K562 (cell line): Measurements from ENCODE around the gene RUVBL2. TPM values are rescaled to one million over a fixed set of nuclear protein-coding genes. Genes with fewer than 3 reads are reported as not detected.
A peak's percentile ranks its signal among the peaks of the same experiment; 100 is the strongest.

Experiments used
- BCOR ChIP-seq: fragments of 450-650 bp; IDR thresholded peaks from 2 replicates; pipeline ENCODE4 v1.6.1; 2016
- CHAMP1 ChIP-seq: fragments of 450-650 bp; IDR thresholded peaks from 2 replicates; pipeline ENCODE4 v1.6.1; 2016; ENCODE audit warnings: mild to moderate bottlenecking
- DACH1 ChIP-seq: fragments of 450-650 bp; IDR thresholded peaks from 2 replicates; pipeline ENCODE4 v1.6.1; 2018; ENCODE audit not compliant: partially characterized antibody
- ELK1 ChIP-seq: sonication (generic); formaldehyde crosslinking; IDR thresholded peaks from 2 replicates; pipeline ENCODE4 v1.8.1; 2022; ENCODE audit warnings: missing genetic modification reagents
- ERF ChIP-seq: fragments of 450-650 bp; formaldehyde crosslinking; IDR thresholded peaks from 2 replicates; pipeline ENCODE4 v1.4.0; 2020; ENCODE audit warnings: mild to moderate bottlenecking, mixed read lengths
- ETV6 ChIP-seq, 3 experiments: fragments of 150-350 bp in 1 of 3; sonication (generic) in 1 of 3; formaldehyde crosslinking in 1 of 3; IDR thresholded peaks; 2 replicates each; pipeline versions ENCODE4 v1.6.1 to v1.8.0; 2014 to 2022; ENCODE audit warnings: borderline replicate concordance in 2 of 3, low read depth in 2 of 3, antibody characterized with exemption in 1 of 3, low read length in 1 of 3, mild to moderate bottlenecking in 1 of 3, missing genetic modification reagents in 1 of 3
- GATA2 ChIP-seq: sonication (generic); formaldehyde crosslinking; IDR thresholded peaks from 2 replicates; pipeline ENCODE4 v1.4.0; 2020; ENCODE audit warnings: mild to moderate bottlenecking, missing genetic modification reagents
- HDAC2 ChIP-seq: fragments of 450-650 bp; IDR thresholded peaks from 2 replicates; pipeline ENCODE4 v1.6.1; 2016; ENCODE audit warnings: mild to moderate bottlenecking
- LCOR ChIP-seq: sonication (generic); formaldehyde crosslinking; IDR thresholded peaks from 2 replicates; pipeline ENCODE4 v1.8.0; 2022; ENCODE audit warnings: mild to moderate bottlenecking, missing genetic modification reagents
- MAFG ChIP-seq: fragments of 450-650 bp; conservative IDR thresholded peaks from 2 replicates; pipeline ENCODE4 v1.6.1; 2016; ENCODE audit warnings: missing genetic modification characterization, missing compliant biosample characterization
- MLX ChIP-seq, 2 experiments: fragments of 450-650 bp in 1 of 2; sonication (generic) in 1 of 2; formaldehyde crosslinking; conservative IDR thresholded peaks; 2 replicates each; pipeline versions ENCODE4 v1.4.0 to v1.8.1; 2020 to 2022; ENCODE audit warnings: mild to moderate bottlenecking in 1 of 2, missing genetic modification reagents in 1 of 2
- NUFIP1 ChIP-seq: fragments of 450-650 bp; IDR thresholded peaks from 2 replicates; pipeline ENCODE4 v1.6.1; 2018; ENCODE audit not compliant: partially characterized antibody
- PHB2 ChIP-seq: fragments of 450-650 bp; IDR thresholded peaks from 2 replicates; pipeline ENCODE4 v1.6.1; 2017; ENCODE audit warnings: low read depth
- SMAD1 ChIP-seq: fragments of 150-350 bp; IDR thresholded peaks from 2 replicates; pipeline ENCODE4 v1.6.1; 2014; ENCODE audit warnings: low read length, low read depth; ENCODE audit not compliant: partially characterized antibody
- TBP ChIP-seq: optimal IDR thresholded peaks from 2 replicates; pipeline ENCODE3; 2011; ENCODE audit warnings: low read depth, low read length, improper control_type of control experiment
- TFE3 ChIP-seq: fragments of 450-650 bp; formaldehyde crosslinking; IDR thresholded peaks from 2 replicates; pipeline ENCODE4 v1.4.0; 2020; ENCODE audit warnings: mild to moderate bottlenecking, mixed read lengths
- ZBTB5 ChIP-seq: fragments of 450-650 bp; IDR thresholded peaks from 2 replicates; pipeline ENCODE4 v1.6.1; 2017; ENCODE audit warnings: antibody characterized with exemption
- ZNF584 ChIP-seq: fragments of 200-800 bp; sonication (Bioruptor generic); IDR thresholded peaks from 2 replicates; pipeline ENCODE4 v1.6.1; 2016; ENCODE audit warnings: low read depth, mild to moderate bottlenecking, missing genetic modification characterization, missing compliant biosample characterization
- ZNF695 ChIP-seq: fragments of 450-650 bp; formaldehyde crosslinking; IDR thresholded peaks from 2 replicates; pipeline ENCODE4 v1.4.0; 2020; ENCODE audit warnings: mild to moderate bottlenecking, moderate library complexity
- ZNF830 ChIP-seq: fragments of 250-450 bp; sonication (Bioruptor Pico); IDR thresholded peaks from 2 replicates; pipeline ENCODE4 v1.5.0; 2021; ENCODE audit warnings: mild to moderate bottlenecking
- polyA plus RNA-seq, 8 experiments: library from polyadenylated mRNA; depleted of rRNA in 4 of 8; stranded (reverse) in 5 of 8; unstranded in 3 of 8; fragments of >200 nt; fragmentation: Nextera tagmentation in 2 of 8; fragmentation: Illumina TruSeq in 1 of 8; extraction: Ambion mirVana in 2 of 8; extraction: Trizol in 1 of 8; gene quantifications; 2 replicates each; pipeline versions ENCODE4 v1.2.1 to v1.2.3, GENCODE V29; 2011 to 2014; ENCODE audit warnings: inconsistent platforms in 1 of 8, missing spikeins in 1 of 8
- total RNA-seq, 7 experiments: library from RNA; depleted of rRNA in 6 of 7; stranded (reverse); fragments of >200 nt in 6 of 7; fragmentation: Illumina TruSeq in 2 of 7; extraction: Trizol in 2 of 7; gene quantifications; 2 replicates each; pipeline versions ENCODE4 v1.2.1 to v1.2.3, GENCODE V29; 2011 to 2021; ENCODE audit warnings: low replicate concordance in 1 of 7

RUVBL2 gene
- total and polyA plus RNA-seq, 9 of the 15 experiments (the other 6 are each of a cell fraction or from before 2014, with no cell fraction given): 71.4 to 453 (median 237) TPM

GRCh38 chr19:48954595-48955307 lies 38.9 kb upstream of the RUVBL2 start, which contains the start of gene BAX (continued):
- TF ChIP-seq CHAMP1 (no peak), PHB2 (no peak), ETV6 (IDR thresholded peaks at IDR 0.05; ENCODE audit: borderline replicate concordance in 1 of 2, low read depth in 2 of 2, low read length in 1 of 2) (no peak), ETV6 (CRISPR knock-in tag; IDR thresholded peaks at IDR 0.05; ENCODE audit: borderline replicate concordance) (no peak), MAFG (tag) (no peak), SMAD1 (peak; percentile 61), HDAC2 (no peak), NUFIP1 (no peak), ZNF584 (CRISPR knock-in tag) (no peak; the same call in 1 of the 2 replicates), ZNF695 (no peak), BCOR (no peak), TBP (peak; percentile 62), TFE3 (CRISPR knock-in tag) (peak; percentile 100), DACH1 (no peak), ELK1 (CRISPR knock-in tag) (no peak), ZBTB5 (no peak), ZNF830 (CRISPR knock-in tag) (no peak), GATA2 (CRISPR knock-in tag) (no peak), MLX (CRISPR knock-in tag; conservative IDR thresholded peaks at IDR 0.05) (no peak), ERF (CRISPR knock-in tag) (0 out of 2 replicates have a peak, but pooled peaks have one; percentile 9), LCOR (CRISPR knock-in tag) (0 out of 2 replicates have a peak, but pooled peaks have one; percentile 75)
